WTC11 (cell line): ENCODE measurements around the gene URI1. TPM values are rescaled to one million over a fixed set of nuclear protein-coding genes. Genes with fewer than 3 reads are reported as not detected.

Source experiments
- ATAC-seq: fragments of 200-7000 bp; cut with Tn5 transposase; 2 replicates; pipeline ENCODE4 v1.10.0; 2021; ENCODE audit warnings: mild to moderate bottlenecking, moderate library complexity
- CTCF ChIA-PET: fragments of 300-600 bp; sonication (Branson Sonifier 250); formaldehyde crosslinking; loops from one replicate; lab custom pipeline; 2021; ENCODE audit warnings: antibody characterized with exemption; lab: Charles Lee
- POLR2A ChIA-PET: fragments of 350-600 bp; sonication (Branson Sonifier 250); formaldehyde crosslinking; loops from one replicate; lab custom pipeline; 2021; ENCODE audit warnings: antibody characterized with exemption; lab: Charles Lee
- DNase-seq: peaks from one replicate; pipeline ENCODE4 v3.0.0; 2021; ENCODE audit warnings: low spot score
- H3K27ac Mint-ChIP-seq: 2 replicates; pipeline ENCODE4 v1.8.0; 2021; ENCODE audit warnings: mixed read lengths
- H3K27me3 Mint-ChIP-seq: 2 replicates; pipeline ENCODE4 v1.8.0; 2021; ENCODE audit warnings: low read depth, mild to moderate bottlenecking, moderate library complexity, mixed read lengths
- H3K36me3 Mint-ChIP-seq: 2 replicates; pipeline ENCODE4 v1.8.0; 2021; ENCODE audit warnings: mixed read lengths
- H3K4me1 Mint-ChIP-seq: 2 replicates; pipeline ENCODE4 v1.8.0; 2022; ENCODE audit warnings: mixed read lengths
- H3K4me3 Mint-ChIP-seq: 2 replicates; pipeline ENCODE4 v1.8.0; 2021; ENCODE audit warnings: mild to moderate bottlenecking, moderate library complexity, mixed read lengths
- H3K9me3 Mint-ChIP-seq: 2 replicates; pipeline ENCODE4 v1.8.0; 2021; ENCODE audit warnings: mixed read lengths
- ATF1 ChIP-seq: sonication (generic); formaldehyde crosslinking; IDR thresholded peaks from 2 replicates; pipeline ENCODE4 v1.8.1; 2023; ENCODE audit warnings: mild to moderate bottlenecking, moderate library complexity, missing genetic modification reagents
- CREB1 ChIP-seq: sonication (generic); formaldehyde crosslinking; IDR thresholded peaks from 2 replicates; pipeline ENCODE4 v1.8.0; 2023; ENCODE audit warnings: mild to moderate bottlenecking, missing genetic modification reagents
- ERG ChIP-seq: fragments of 250-450 bp; sonication (Bioruptor Pico); IDR thresholded peaks from 2 replicates; pipeline ENCODE4 v1.8.0; 2021; ENCODE audit warnings: mild to moderate bottlenecking
- GRHL2 ChIP-seq: fragments of 250-450 bp; sonication (Bioruptor Pico); IDR thresholded peaks from 2 replicates; pipeline ENCODE4 v1.8.0; 2022; ENCODE audit warnings: mild to moderate bottlenecking, moderate library complexity; ENCODE audit not compliant: insufficient replicate concordance, severe bottlenecking
- GTF2I ChIP-seq: fragments of 250-450 bp; sonication (Bioruptor Pico); conservative IDR thresholded peaks from 2 replicates; pipeline ENCODE4 v1.4.0; 2021; ENCODE audit warnings: mild to moderate bottlenecking
- IRF2 ChIP-seq: sonication (generic); formaldehyde crosslinking; IDR thresholded peaks from 2 replicates; pipeline ENCODE4 v1.8.0; 2022; ENCODE audit warnings: low read depth, missing genetic modification reagents, borderline replicate concordance
- JAZF1 ChIP-seq: fragments of 250-450 bp; sonication (Bioruptor Pico); IDR thresholded peaks from 2 replicates; pipeline ENCODE4 v1.9.0; 2021; ENCODE audit warnings: moderate library complexity, mild to moderate bottlenecking, inconsistent platforms
- JUN ChIP-seq: sonication (generic); formaldehyde crosslinking; IDR thresholded peaks from 2 replicates; pipeline ENCODE4 v1.8.0; 2023; ENCODE audit warnings: mild to moderate bottlenecking, missing genetic modification reagents
- NR2C2 ChIP-seq: sonication (generic); formaldehyde crosslinking; IDR thresholded peaks from 2 replicates; pipeline ENCODE4 v1.8.0; 2022; ENCODE audit warnings: mild to moderate bottlenecking, missing genetic modification reagents
- NR3C1 ChIP-seq: sonication (generic); formaldehyde crosslinking; conservative IDR thresholded peaks from 2 replicates; pipeline ENCODE4 v1.8.1; 2023; ENCODE audit warnings: low read depth, mild to moderate bottlenecking, missing genetic modification reagents
- PRDM15 ChIP-seq: sonication (generic); formaldehyde crosslinking; IDR thresholded peaks from 2 replicates; pipeline ENCODE4 v1.8.0; 2022; ENCODE audit warnings: missing genetic modification reagents
- SMAD4 ChIP-seq: sonication (generic); formaldehyde crosslinking; IDR thresholded peaks from 2 replicates; pipeline ENCODE4 v1.8.0; 2022; ENCODE audit warnings: mild to moderate bottlenecking, missing genetic modification reagents
- TEAD1 ChIP-seq: sonication (generic); formaldehyde crosslinking; IDR thresholded peaks from 2 replicates; pipeline ENCODE4 v1.8.0; 2022; ENCODE audit warnings: mild to moderate bottlenecking, missing genetic modification reagents
- ZNF232 ChIP-seq: sonication (generic); formaldehyde crosslinking; IDR thresholded peaks from 2 replicates; pipeline ENCODE4 v1.8.0; 2022; ENCODE audit warnings: mild to moderate bottlenecking, missing genetic modification reagents
- ZNF263 ChIP-seq: sonication (generic); formaldehyde crosslinking; IDR thresholded peaks from 2 replicates; pipeline ENCODE4 v1.8.1; 2022; ENCODE audit warnings: low read depth, mild to moderate bottlenecking, moderate library complexity, missing genetic modification reagents
- ZNF416 ChIP-seq: fragments of 250-450 bp; sonication (Bioruptor Pico); IDR thresholded peaks from 2 replicates; pipeline ENCODE4 v1.9.0; 2021; ENCODE audit warnings: mild to moderate bottlenecking, inconsistent platforms
- ZNF425 ChIP-seq: fragments of 250-450 bp; sonication (Bioruptor Pico); conservative IDR thresholded peaks from 2 replicates; pipeline ENCODE4 v1.9.0; 2021; ENCODE audit warnings: mild to moderate bottlenecking
- ZNF532 ChIP-seq: fragments of 250-450 bp; sonication (Bioruptor Pico); IDR thresholded peaks from 2 replicates; pipeline ENCODE4 v1.9.0; 2021; ENCODE audit warnings: mild to moderate bottlenecking, borderline replicate concordance
- ZSCAN18 ChIP-seq: fragments of 250-450 bp; sonication (Bioruptor Pico); IDR thresholded peaks from 2 replicates; pipeline ENCODE4 v2.1.2; 2022; ENCODE audit warnings: mild to moderate bottlenecking, moderate library complexity
- total RNA-seq: library from RNA; stranded (reverse); gene quantifications from 3 replicates; pipeline ENCODE4 v1.2.3, GENCODE V29; 2021
- TF ChIP-seq, protein P1 (sequence below): sonication (generic); formaldehyde crosslinking; IDR thresholded peaks from 2 replicates; pipeline ENCODE4 v1.8.0; 2022; ENCODE audit warnings: mild to moderate bottlenecking, missing genetic modification reagents
- TF ChIP-seq, protein P2 (sequence below): sonication (generic); formaldehyde crosslinking; conservative IDR thresholded peaks from 2 replicates; pipeline ENCODE4 v1.8.1; 2022; ENCODE audit warnings: mild to moderate bottlenecking, missing genetic modification reagents
- TF ChIP-seq, protein P3 (sequence below): sonication (generic); formaldehyde crosslinking; IDR thresholded peaks from 2 replicates; pipeline ENCODE4 v1.8.0; 2022; ENCODE audit warnings: mild to moderate bottlenecking, missing genetic modification reagents

URI1 gene
- total RNA-seq, 1 experiment from 2014 or later, result 57.1 TPM

GRCh38 chr19:30028992-30029343, 86.9 kb downstream of the URI1 start (continued):
- TF ChIP-seq PRDM15 (no peak), ZNF232 (no peak), ERG (no peak), TEAD1 (CRISPR knock-in tag) (no peak), ZNF263 (no peak), ATF1 (CRISPR knock-in tag) (no peak), NR3C1 (no peak), NR2C2 (CRISPR knock-in tag) (no peak)
- TF ChIP-seq, protein P1, sequence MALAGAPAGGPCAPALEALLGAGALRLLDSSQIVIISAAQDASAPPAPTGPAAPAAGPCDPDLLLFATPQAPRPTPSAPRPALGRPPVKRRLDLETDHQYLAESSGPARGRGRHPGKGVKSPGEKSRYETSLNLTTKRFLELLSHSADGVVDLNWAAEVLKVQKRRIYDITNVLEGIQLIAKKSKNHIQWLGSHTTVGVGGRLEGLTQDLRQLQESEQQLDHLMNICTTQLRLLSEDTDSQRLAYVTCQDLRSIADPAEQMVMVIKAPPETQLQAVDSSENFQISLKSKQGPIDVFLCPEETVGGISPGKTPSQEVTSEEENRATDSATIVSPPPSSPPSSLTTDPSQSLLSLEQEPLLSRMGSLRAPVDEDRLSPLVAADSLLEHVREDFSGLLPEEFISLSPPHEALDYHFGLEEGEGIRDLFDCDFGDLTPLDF (CRISPR knock-in tag), result no peak
- TF ChIP-seq, protein P2, sequence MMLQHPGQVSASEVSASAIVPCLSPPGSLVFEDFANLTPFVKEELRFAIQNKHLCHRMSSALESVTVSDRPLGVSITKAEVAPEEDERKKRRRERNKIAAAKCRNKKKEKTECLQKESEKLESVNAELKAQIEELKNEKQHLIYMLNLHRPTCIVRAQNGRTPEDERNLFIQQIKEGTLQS (CRISPR knock-in tag), result no peak

DNA sequence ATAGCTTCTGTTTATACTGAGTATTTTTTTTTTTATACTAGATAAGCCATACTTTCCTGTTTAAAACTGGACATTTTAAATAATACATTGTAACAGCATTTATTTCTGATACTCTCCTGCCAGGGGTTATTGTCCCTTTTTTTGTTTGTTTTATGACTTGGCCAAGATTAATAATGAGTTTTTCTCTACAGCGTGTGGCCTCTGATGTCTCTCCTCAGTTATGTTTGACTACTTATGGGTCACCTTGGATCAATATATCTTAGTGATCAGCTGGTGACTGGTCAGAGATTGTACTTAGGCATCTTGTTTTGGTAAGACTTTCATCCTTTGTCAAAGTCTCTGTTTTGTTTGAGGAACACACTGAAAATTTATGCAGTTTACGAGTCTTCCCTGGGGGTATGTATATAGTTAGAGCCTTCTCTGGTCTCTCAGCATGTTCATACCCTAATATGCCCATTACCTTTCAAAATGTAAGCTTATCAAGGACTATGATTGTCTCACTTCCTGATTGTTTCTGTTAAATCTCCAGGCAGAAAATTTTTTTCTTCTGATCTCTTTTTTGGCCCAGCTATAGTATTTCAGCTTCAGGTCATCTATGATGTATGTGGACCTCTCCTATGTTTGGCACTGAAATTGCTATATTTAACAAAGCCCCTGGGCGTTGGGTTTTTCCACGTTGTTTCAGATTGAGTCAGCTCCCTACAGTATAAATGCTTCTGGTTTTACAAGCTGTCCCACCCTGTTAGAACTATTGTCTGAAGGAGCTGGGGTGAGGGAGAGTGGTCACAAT, 87.9 kb downstream of the URI1 start:
- peaks cover 39% of the 10 kb centered on the region for H3K36me3 Mint-ChIP-seq
- no peak for TF ChIP-seq CREB1
- no peak for TF ChIP-seq ZSCAN18 (CRISPR knock-in tag)
- no peak for TF ChIP-seq SMAD4 (CRISPR knock-in tag)
- no peak for TF ChIP-seq ZNF416 (CRISPR knock-in tag)
- TF ChIP-seq, protein P3, sequence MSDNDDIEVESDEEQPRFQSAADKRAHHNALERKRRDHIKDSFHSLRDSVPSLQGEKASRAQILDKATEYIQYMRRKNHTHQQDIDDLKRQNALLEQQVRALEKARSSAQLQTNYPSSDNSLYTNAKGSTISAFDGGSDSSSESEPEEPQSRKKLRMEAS (CRISPR knock-in tag), result no peak
- no peak for TF ChIP-seq IRF2 (CRISPR knock-in tag)
- no peak for TF ChIP-seq JAZF1 (CRISPR knock-in tag)
- no peak for TF ChIP-seq ZNF532 (CRISPR knock-in tag)
- no peak for TF ChIP-seq GRHL2
- no peak for TF ChIP-seq JUN (CRISPR knock-in tag)
- no peak for TF ChIP-seq GTF2I
- TF ChIP-seq ZNF425 (CRISPR knock-in tag), result no peak

More for the DNA sequence above, 87.9 kb downstream of the URI1 start:
- Mint-ChIP-seq H3K9me3 (peaks cover 6% of the 10 kb centered on the region; the same call in 1 of the 2 replicates), H3K4me1 (peaks cover 40% of the 10 kb centered on the region), H3K4me3 (no peak overlapping the region), H3K27ac (no peak overlapping the region), H3K27me3 (no peaks in the 10 kb centered on the region)
- CTCF ChIA-PET, result interaction anchor here (0.6 to 1.4 kb wide), 2 partner anchors 42 to 160 kb away, joined by 3 read pairs; no protein-coding TSS in a partner anchor
- POLR2A ChIA-PET, result no interaction called here
- ATAC-seq (no peak), DNase-seq (no peak)
